PC-9 (cell line): Measurements from ENCODE around the gene SAMM50. TPM values are rescaled to one million over a fixed set of nuclear protein-coding genes. Genes with fewer than 3 reads are reported as not detected.
A peak's percentile ranks its signal among the peaks of the same experiment; 100 is the strongest.

Experiments used
- BruUV-seq: library from RNA; stranded (reverse); fragments of 400-500 nt; replicated peaks from 2 replicates; lab custom pipeline; 2021; lab: Mats Ljungman, UMichigan
- CTCF ChIA-PET: fragments of 300-600 bp; sonication (Branson Sonifier 250); formaldehyde crosslinking; loops from one replicate; lab custom pipeline; 2022; ENCODE audit warnings: antibody characterized with exemption; lab: Charles Lee
- POLR2A ChIA-PET: fragments of 300-600 bp; sonication (Branson Sonifier 250); formaldehyde crosslinking; loops from one replicate; lab custom pipeline; 2022; ENCODE audit warnings: antibody characterized with exemption; ENCODE audit not compliant: unreplicated experiment; lab: Charles Lee
- DNase-seq, 2 experiments: peaks; one replicate each; pipeline versions ENCODE4 v3.0.0 to v3.0.0-alpha.2; 2015 to 2022; ENCODE audit warnings: mixed read lengths in 1 of 2
- H2AFZ ChIP-seq: fragments of 200-600 bp; sonication (generic); 2 replicates; pipeline ENCODE4 v1.8.1; 2017; ENCODE audit warnings: antibody characterized with exemption
- H3F3A ChIP-seq: fragments of 200-600 bp; sonication (generic); 2 replicates; pipeline ENCODE4 v1.8.1; 2017; ENCODE audit warnings: antibody characterized with exemption, mild to moderate bottlenecking, low read depth; ENCODE audit not compliant: insufficient read depth
- H3K27ac ChIP-seq: fragments of 200-600 bp; sonication (generic); 2 replicates; pipeline ENCODE4 v1.6.1; 2016; ENCODE audit warnings: mixed run types
- H3K27me3 ChIP-seq: fragments of 200-600 bp; sonication (generic); 2 replicates; pipeline ENCODE4 v1.6.1; 2016; ENCODE audit warnings: low read depth, mixed run types; ENCODE audit not compliant: insufficient read depth
- H3K36me3 ChIP-seq: fragments of 200-600 bp; sonication (generic); 2 replicates; pipeline ENCODE4 v1.6.1; 2016; ENCODE audit warnings: low read depth, mixed run types
- H3K4me1 ChIP-seq: fragments of 200-600 bp; sonication (generic); replicated peaks from 2 replicates; pipeline ENCODE4 v1.6.1; 2016; ENCODE audit warnings: mixed run types; ENCODE audit not compliant: insufficient read depth
- H3K4me2 ChIP-seq: fragments of 200-600 bp; sonication (generic); 2 replicates; pipeline ENCODE4 v1.6.1; 2017; ENCODE audit warnings: mixed run types
- H3K4me3 ChIP-seq: fragments of 200-600 bp; sonication (generic); 2 replicates; pipeline ENCODE4 v1.6.1; 2016; ENCODE audit warnings: mixed run types
- H3K79me2 ChIP-seq: fragments of 200-600 bp; sonication (generic); 2 replicates; pipeline ENCODE4 v1.6.1; 2017; ENCODE audit warnings: low read depth, mixed run types
- H3K9me2 ChIP-seq: fragments of 200-600 bp; sonication (generic); 2 replicates; pipeline ENCODE4 v1.8.1; 2017; ENCODE audit warnings: mild to moderate bottlenecking; ENCODE audit not compliant: insufficient read depth
- H3K9me3 ChIP-seq: fragments of 200-600 bp; sonication (generic); 2 replicates; pipeline ENCODE4 v1.8.1; 2016; ENCODE audit warnings: low read depth; ENCODE audit not compliant: insufficient read depth
- H4K20me1 ChIP-seq: fragments of 200-600 bp; sonication (generic); 2 replicates; pipeline ENCODE4 v1.8.1; 2017; ENCODE audit not compliant: insufficient read depth
- EZH2 ChIP-seq: fragments of 200-600 bp; sonication (generic); IDR thresholded peaks from 2 replicates; pipeline ENCODE4 v1.8.0; 2017; ENCODE audit warnings: antibody characterized with exemption, low read depth
- intact Hi-C: fragments of 100-400 bp; cut with micrococcal nuclease; formaldehyde crosslinking; loops from one replicate; pipeline ENCODE4 v1.10.0; 2022; ENCODE audit not compliant: unreplicated experiment
- total RNA-seq: library from RNA; stranded (reverse); gene quantifications from 2 replicates; pipeline ENCODE4 v1.2.3, GENCODE V29; 2021
- TF ChIP-seq, protein P1 (sequence below): fragments of 200-600 bp; sonication (generic); conservative IDR thresholded peaks from 2 replicates; pipeline ENCODE4 v1.6.1; 2017; ENCODE audit warnings: mixed run types, antibody characterized with exemption, mild to moderate bottlenecking, moderate library complexity

Gene SAMM50
- total RNA-seq, 1 experiment from 2014 or later: 73.9 TPM

GRCh38 chr22:43978558-43978957 lies 23.3 kb downstream of the SAMM50 start:
- peak in 1 of 2 experiments; percentile 33 for DNase-seq
- CTCF ChIA-PET: no interaction called here
- TF ChIP-seq, protein P1, sequence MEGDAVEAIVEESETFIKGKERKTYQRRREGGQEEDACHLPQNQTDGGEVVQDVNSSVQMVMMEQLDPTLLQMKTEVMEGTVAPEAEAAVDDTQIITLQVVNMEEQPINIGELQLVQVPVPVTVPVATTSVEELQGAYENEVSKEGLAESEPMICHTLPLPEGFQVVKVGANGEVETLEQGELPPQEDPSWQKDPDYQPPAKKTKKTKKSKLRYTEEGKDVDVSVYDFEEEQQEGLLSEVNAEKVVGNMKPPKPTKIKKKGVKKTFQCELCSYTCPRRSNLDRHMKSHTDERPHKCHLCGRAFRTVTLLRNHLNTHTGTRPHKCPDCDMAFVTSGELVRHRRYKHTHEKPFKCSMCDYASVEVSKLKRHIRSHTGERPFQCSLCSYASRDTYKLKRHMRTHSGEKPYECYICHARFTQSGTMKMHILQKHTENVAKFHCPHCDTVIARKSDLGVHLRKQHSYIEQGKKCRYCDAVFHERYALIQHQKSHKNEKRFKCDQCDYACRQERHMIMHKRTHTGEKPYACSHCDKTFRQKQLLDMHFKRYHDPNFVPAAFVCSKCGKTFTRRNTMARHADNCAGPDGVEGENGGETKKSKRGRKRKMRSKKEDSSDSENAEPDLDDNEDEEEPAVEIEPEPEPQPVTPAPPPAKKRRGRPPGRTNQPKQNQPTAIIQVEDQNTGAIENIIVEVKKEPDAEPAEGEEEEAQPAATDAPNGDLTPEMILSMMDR: no peak
- no peak for TF ChIP-seq EZH2
- POLR2A ChIA-PET: no interaction called here
- Histone ChIP-seq H3K9me3 (no peaks in the 10 kb centered on the region), H3F3A (no peaks in the 10 kb centered on the region), H3K4me3 (no peak overlapping the region), H3K9me2 (no peaks in the 10 kb centered on the region), H3K79me2 (no peaks in the 10 kb centered on the region), H3K27ac (no peak overlapping the region), H3K36me3 (0 out of 2 replicates have a peak, but pooled peaks cover 11% of the 10 kb centered on the region), H4K20me1 (peaks cover 3% of the 10 kb centered on the region; the same call in 1 of the 2 replicates), H3K27me3 (no peaks in the 10 kb centered on the region), H2AFZ (no peak overlapping the region), H3K4me2 (no peak overlapping the region), H3K4me1 (no peaks in the 10 kb centered on the region)
- BruUV-seq: no TSS peak
- intact Hi-C loops: no loop called here

GRCh38 chr22:43980579-43980978 lies 25.3 kb downstream of the SAMM50 start:
- H3K79me2 ChIP-seq: no peaks in the 10 kb centered on the region
- no peaks in the 10 kb centered on the region for H3F3A ChIP-seq
- H3K9me3 ChIP-seq: no peaks in the 10 kb centered on the region
- H3K4me2 ChIP-seq: no peak overlapping the region
- TF ChIP-seq, protein P1: no peak
- TF ChIP-seq EZH2: no peak
- H3K27ac ChIP-seq: no peak overlapping the region
- H3K4me3 ChIP-seq: no peak overlapping the region
- peak in 1 of 2 experiments; percentile 8 for DNase-seq
- CTCF ChIA-PET: interaction anchor here (0.6 kb wide), 1 partner anchor 29 kb away, joined by 6 read pairs; no protein-coding TSS in a partner anchor
- H3K9me2 ChIP-seq: no peaks in the 10 kb centered on the region
- peaks cover 18% of the 10 kb centered on the region; the same call in 1 of the 2 replicates for H3K36me3 ChIP-seq
- no peaks in the 10 kb centered on the region for H3K4me1 ChIP-seq
- intact Hi-C loops: no loop called here
- no TSS peak for BruUV-seq
- H4K20me1 ChIP-seq: no peaks in the 10 kb centered on the region
- no peaks in the 10 kb centered on the region for H3K27me3 ChIP-seq
- no peak overlapping the region for H2AFZ ChIP-seq
- POLR2A ChIA-PET: no interaction called here

GRCh38 chr22:43980996-43981395 lies 25.8 kb downstream of the SAMM50 start:
- intact Hi-C loops: no loop called here
- BruUV-seq: no TSS peak
- Histone ChIP-seq H4K20me1 (no peaks in the 10 kb centered on the region), H3K27ac (no peak overlapping the region), H3K27me3 (no peaks in the 10 kb centered on the region), H3K4me1 (no peaks in the 10 kb centered on the region), H3K4me2 (no peak overlapping the region), H2AFZ (no peak overlapping the region), H3K36me3 (peaks cover 19% of the 10 kb centered on the region; the same call in 1 of the 2 replicates), H3F3A (no peaks in the 10 kb centered on the region), H3K79me2 (no peaks in the 10 kb centered on the region), H3K4me3 (no peak overlapping the region), H3K9me2 (no peaks in the 10 kb centered on the region), H3K9me3 (no peaks in the 10 kb centered on the region)
- TF ChIP-seq, protein P1: no peak
- TF ChIP-seq EZH2: no peak
- POLR2A ChIA-PET: no interaction called here
- peak in 1 of 2 experiments; percentile 28 for DNase-seq
- CTCF ChIA-PET: no interaction called here
